Endothelial cell of umbilical vein (primary cell): ENCODE results near the gene STX16. TPM values are rescaled to one million over a fixed set of nuclear protein-coding genes. Genes with fewer than 3 reads are reported as not detected.

Experiments
- BruUV-seq: library from RNA; stranded (reverse); fragments of 400-500 nt; replicated peaks from 2 replicates; lab custom pipeline; 2021; lab: Mats Ljungman, UMichigan
- CTCF ChIA-PET: fragments of 300-600, 350-600 bp; sonication (Branson Sonifier 250); formaldehyde crosslinking; loops from one replicate; lab custom pipeline; 2021; ENCODE audit warnings: antibody characterized with exemption, inconsistent platforms; lab: Charles Lee
- POLR2A ChIA-PET: fragments of 300-600, 350-600 bp; sonication (Branson Sonifier 250); formaldehyde crosslinking; loops from one replicate; lab custom pipeline; 2021; ENCODE audit warnings: antibody characterized with exemption, inconsistent platforms; lab: Charles Lee
- DNase-seq: peaks from one replicate; pipeline ENCODE4 v3.0.0-alpha.2; 2011; ENCODE audit warnings: low read depth, low spot score
- FAIRE-seq: peaks from 2 replicates; lab custom pipeline; 2011; peaks lifted over from hg19 to GRCh38; lab: Jason Lieb, UNC
- H2AFZ ChIP-seq: 2 replicates; pipeline ENCODE4 v1.6.0; 2012; ENCODE audit warnings: low read depth, low read length, control low read depth, inconsistent platforms
- H3K27ac ChIP-seq: 2 replicates; pipeline ENCODE4 v1.5.1; 2011; ENCODE audit warnings: low read depth, mild to moderate bottlenecking, control low read depth, low read length, moderate library complexity; ENCODE audit not compliant: insufficient read depth
- H3K27me3 ChIP-seq, 2 experiments: 2 replicates each; pipeline versions ENCODE4 v1.6.0 to v1.6.1; 2011; ENCODE audit warnings: low read length in 2 of 2, mixed read lengths in 1 of 2; ENCODE audit not compliant: control insufficient read depth in 2 of 2, insufficient read depth in 2 of 2
- H3K36me3 ChIP-seq, 2 experiments: 2 replicates in 1 of 2; 3 replicates in 1 of 2; pipeline ENCODE4 v1.5.1; 2011; ENCODE audit warnings: low read length in 2 of 2, mild to moderate bottlenecking in 1 of 2, moderate library complexity in 1 of 2; ENCODE audit not compliant: control insufficient read depth in 2 of 2, insufficient read depth in 2 of 2; ENCODE audit errors: extremely low read depth in 1 of 2
- H3K4me1 ChIP-seq: 3 replicates; pipeline ENCODE4 v1.5.1; 2011; ENCODE audit warnings: mild to moderate bottlenecking, low read length; ENCODE audit not compliant: control insufficient read depth, insufficient read depth; ENCODE audit errors: extremely low read depth
- H3K4me2 ChIP-seq: 2 replicates; pipeline ENCODE4 v1.6.1; 2011; ENCODE audit warnings: low read length, control low read depth, mixed read lengths; ENCODE audit not compliant: insufficient read depth
- H3K4me3 ChIP-seq, 3 experiments: fragments of 200-600 bp in 1 of 3; sonication (generic), shearing (Covaris generic) in 1 of 3; replicated peaks in 1 of 3; 2 replicates each; pipeline ENCODE4 v1.5.1; 2011 to 2016; ENCODE audit warnings: control low read depth in 3 of 3, low read length in 3 of 3, mild to moderate bottlenecking in 2 of 3, inconsistent platforms in 1 of 3, low read depth in 1 of 3, moderate library complexity in 1 of 3; ENCODE audit not compliant: insufficient read depth in 1 of 3
- H3K79me2 ChIP-seq: 2 replicates; pipeline ENCODE4 v1.6.0; 2012; ENCODE audit warnings: low read length, inconsistent platforms; ENCODE audit not compliant: control insufficient read depth, insufficient read depth
- H3K9ac ChIP-seq: replicated peaks from 2 replicates; pipeline ENCODE3; 2011; ENCODE audit warnings: low read length, control low read depth; ENCODE audit not compliant: insufficient read depth; ENCODE audit errors: extremely low read depth
- H3K9me1 ChIP-seq: replicated peaks from 3 replicates; pipeline ENCODE4 v1.6.0; 2011; ENCODE audit warnings: mild to moderate bottlenecking, low read length; ENCODE audit not compliant: control insufficient read depth, insufficient read depth; ENCODE audit errors: extremely low read depth
- H3K9me3 ChIP-seq: replicated peaks from 2 replicates; pipeline ENCODE4 v1.5.1; 2012; ENCODE audit warnings: low read length, inconsistent platforms; ENCODE audit not compliant: control insufficient read depth, insufficient read depth
- H4K20me1 ChIP-seq: replicated peaks from 2 replicates; pipeline ENCODE3; 2011; ENCODE audit warnings: mild to moderate bottlenecking, low read length; ENCODE audit not compliant: control insufficient read depth, insufficient read depth; ENCODE audit errors: extremely low read depth
- EZH2 ChIP-seq: IDR thresholded peaks from 2 replicates; pipeline ENCODE4 v1.6.1; 2012; ENCODE audit warnings: borderline replicate concordance, low read depth, mild to moderate bottlenecking, moderate library complexity, low read length, inconsistent platforms; ENCODE audit not compliant: severe bottlenecking
- GATA2 ChIP-seq: IDR thresholded peaks from 2 replicates; pipeline ENCODE4 v1.7.0; 2011; ENCODE audit warnings: low read depth, mild to moderate bottlenecking, moderate library complexity, mixed read lengths, low read length; ENCODE audit not compliant: insufficient read length, insufficient read depth
- POLR2AphosphoS5 ChIP-seq: IDR thresholded peaks from 2 replicates; pipeline ENCODE4 v1.6.1; 2012; ENCODE audit warnings: low read depth, mild to moderate bottlenecking, control low read depth, low read length, moderate library complexity; ENCODE audit not compliant: insufficient read depth
- dilution Hi-C: fragments of 300-500 bp; cut with MboI; formaldehyde crosslinking; loops from one replicate; pipeline ENCODE4 v1.15.0; 2019; ENCODE audit warnings: low sequenced_read_pairs; ENCODE audit not compliant: extremely low pct_ligation_motif_present
- intact Hi-C: fragments of 100-400 bp; cut with micrococcal nuclease; formaldehyde crosslinking; loops from one replicate; pipeline ENCODE4 v1.10.0; 2022
- polyA plus RNA-seq, 4 experiments: library from polyadenylated mRNA; depleted of rRNA in 3 of 4; stranded (reverse) in 3 of 4; unstranded in 1 of 4; fragments of >200 nt; gene quantifications; 2 replicates each; pipeline versions ENCODE4 v1.2.1 to v1.2.3, GENCODE V29; 2011 to 2012; ENCODE audit warnings: missing spikeins in 1 of 4
- total RNA-seq: library from RNA; stranded (reverse); gene quantifications from 2 replicates; pipeline ENCODE4 v1.2.3, GENCODE V29; 2021
- TF ChIP-seq, protein P1 (sequence below), 2 donors: IDR thresholded peaks; 1 replicate in 1 of 2; 2 replicates in 1 of 2; pipeline ENCODE4 v1.5.1; 2011; ENCODE audit warnings: low read length in 2 of 2, mild to moderate bottlenecking in 2 of 2, moderate library complexity in 2 of 2, control low read depth in 1 of 2, inconsistent platforms in 1 of 2, low read depth in 1 of 2; ENCODE audit not compliant: insufficient read depth in 1 of 2; ENCODE audit errors: extremely low read depth in 1 of 2
- TF ChIP-seq, protein P2 (sequence below): IDR thresholded peaks from 2 replicates; pipeline ENCODE4 v1.6.1; 2011; ENCODE audit not compliant: insufficient read depth, insufficient read length

STX16 gene
- total and polyA plus RNA-seq, 2 donors (not counting 3 experiments of a cell fraction or from before 2014, with no cell fraction given), result 43.1 to 63.5 TPM

DNA sequence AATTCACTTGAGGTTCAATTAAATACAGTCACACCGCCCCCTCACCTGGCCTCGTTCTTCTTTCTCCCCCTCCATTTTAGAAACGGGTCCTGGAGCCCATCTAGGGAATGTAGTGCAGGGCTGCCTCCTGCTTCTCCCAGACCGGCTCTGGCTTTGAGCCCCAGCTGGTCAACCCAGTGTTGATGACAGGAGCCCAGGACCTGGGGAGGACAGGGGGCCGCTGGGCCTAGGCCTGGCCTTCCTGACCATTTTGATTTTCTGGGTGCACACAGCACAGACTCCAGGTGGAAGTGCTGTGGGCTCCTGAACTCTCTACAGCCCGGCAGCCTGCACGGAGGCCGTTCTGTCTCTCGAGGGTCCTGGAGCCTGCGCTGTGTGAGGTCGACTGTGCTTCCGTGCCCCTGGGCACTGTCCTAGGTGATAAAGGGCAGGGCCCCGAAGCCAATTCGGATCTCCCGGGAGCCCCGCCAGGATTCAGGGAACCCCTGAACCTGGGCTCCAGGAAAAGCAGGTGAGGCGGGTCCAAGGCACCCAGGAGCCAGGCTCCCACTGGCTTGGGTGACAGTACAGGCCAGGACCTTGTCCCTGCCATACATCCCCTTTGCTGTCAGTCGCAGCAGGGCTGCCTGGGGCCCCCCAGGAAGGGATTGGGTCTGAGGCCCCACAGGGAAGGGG is 64.9 kb downstream of the STX16 start:
- no TSS peak for BruUV-seq
- Histone ChIP-seq H3K36me3 (no peaks in the 10 kb centered on the region), H2AFZ (no peak overlapping the region), H3K4me3 (no peak overlapping the region), H3K9ac (no peak overlapping the region), H3K4me1 (no peaks in the 10 kb centered on the region), H3K4me2 (no peak overlapping the region), H3K79me2 (no peaks in the 10 kb centered on the region), H3K9me1 (no peaks in the 10 kb centered on the region), H3K27me3 (no peaks in the 10 kb centered on the region), H4K20me1 (no peaks in the 10 kb centered on the region), H3K27ac (no peak overlapping the region), H3K9me3 (no peaks in the 10 kb centered on the region)
- TF ChIP-seq, protein P1, sequence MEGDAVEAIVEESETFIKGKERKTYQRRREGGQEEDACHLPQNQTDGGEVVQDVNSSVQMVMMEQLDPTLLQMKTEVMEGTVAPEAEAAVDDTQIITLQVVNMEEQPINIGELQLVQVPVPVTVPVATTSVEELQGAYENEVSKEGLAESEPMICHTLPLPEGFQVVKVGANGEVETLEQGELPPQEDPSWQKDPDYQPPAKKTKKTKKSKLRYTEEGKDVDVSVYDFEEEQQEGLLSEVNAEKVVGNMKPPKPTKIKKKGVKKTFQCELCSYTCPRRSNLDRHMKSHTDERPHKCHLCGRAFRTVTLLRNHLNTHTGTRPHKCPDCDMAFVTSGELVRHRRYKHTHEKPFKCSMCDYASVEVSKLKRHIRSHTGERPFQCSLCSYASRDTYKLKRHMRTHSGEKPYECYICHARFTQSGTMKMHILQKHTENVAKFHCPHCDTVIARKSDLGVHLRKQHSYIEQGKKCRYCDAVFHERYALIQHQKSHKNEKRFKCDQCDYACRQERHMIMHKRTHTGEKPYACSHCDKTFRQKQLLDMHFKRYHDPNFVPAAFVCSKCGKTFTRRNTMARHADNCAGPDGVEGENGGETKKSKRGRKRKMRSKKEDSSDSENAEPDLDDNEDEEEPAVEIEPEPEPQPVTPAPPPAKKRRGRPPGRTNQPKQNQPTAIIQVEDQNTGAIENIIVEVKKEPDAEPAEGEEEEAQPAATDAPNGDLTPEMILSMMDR (IDR thresholded peaks at IDR 0.05; ENCODE audit: extremely low read depth in 1 of 2, insufficient read depth in 1 of 2, low read depth in 1 of 2, low read length in 2 of 2), result no peak
- no peak for TF ChIP-seq POLR2AphosphoS5
- TF ChIP-seq, protein P2, sequence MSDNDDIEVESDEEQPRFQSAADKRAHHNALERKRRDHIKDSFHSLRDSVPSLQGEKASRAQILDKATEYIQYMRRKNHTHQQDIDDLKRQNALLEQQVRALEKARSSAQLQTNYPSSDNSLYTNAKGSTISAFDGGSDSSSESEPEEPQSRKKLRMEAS, result no peak
- TF ChIP-seq EZH2, result no peak
- no peak for TF ChIP-seq GATA2
- dilution Hi-C loops (no loop called here), intact Hi-C loops (no loop called here)
- DNase-seq, result no peak
- no peak for FAIRE-seq
- POLR2A ChIA-PET, result no interaction called here
- CTCF ChIA-PET, result interaction anchor here (1.2 kb wide), 1 partner anchor 235 kb away, joined by 5 read pairs; no protein-coding TSS in a partner anchor
